GM18499 (cell line): ENCODE results near the gene ITPR1.

ENCODE experiments used
- ATAC-seq: cut with Tn5 transposase; IDR thresholded peaks from one replicate; pipeline ENCODE4 v1.9.1; 2021; ENCODE audit warnings: moderate number of reproducible peaks; ENCODE audit not compliant: insufficient read depth, unreplicated experiment

The ITPR1 gene

GRCh38 chr3:4707324-4707723, 214.2 kb downstream of the ITPR1 start:
- no peak for ATAC-seq

- no peak for ATAC-seq
Observed at GRCh38 chr3:4708230-4708629, 215.1 kb downstream of the ITPR1 start.

GRCh38 chr3:4709341-4709740, 216.2 kb downstream of the ITPR1 start:
- no peak for ATAC-seq

- no peak for ATAC-seq
Observed at GRCh38 chr3:4710191-4710590, 217.0 kb downstream of the ITPR1 start.

GRCh38 chr3:4711680-4711992, 218.5 kb downstream of the ITPR1 start:
- no peak for ATAC-seq

GRCh38 chr3:4712109-4712508, 219.0 kb downstream of the ITPR1 start:
- no peak for ATAC-seq

- no peak for ATAC-seq
Observed at GRCh38 chr3:4714045-4714444, 220.9 kb downstream of the ITPR1 start.

- ATAC-seq, result no peak
Observed at GRCh38 chr3:4716266-4716665, 223.1 kb downstream of the ITPR1 start.

GRCh38 chr3:4716706-4717362, 223.7 kb downstream of the ITPR1 start:
- no peak for ATAC-seq

GRCh38 chr3:4717363-4717740, 224.2 kb downstream of the ITPR1 start:
- no peak for ATAC-seq

- no peak for ATAC-seq
Observed at GRCh38 chr3:4718179-4718736, 225.1 kb downstream of the ITPR1 start.

- ATAC-seq, result no peak
Observed at GRCh38 chr3:4719046-4719501, 225.9 kb downstream of the ITPR1 start.

GRCh38 chr3:4720316-4721075, 227.3 kb downstream of the ITPR1 start:
- ATAC-seq, result no peak

- ATAC-seq, result no peak
Observed at GRCh38 chr3:4721511-4721911, 228.4 kb downstream of the ITPR1 start.

- ATAC-seq, result peak; percentile 45
Observed at GRCh38 chr3:4722103-4722502, 229.0 kb downstream of the ITPR1 start.

GRCh38 chr3:4724051-4724629, 231.0 kb downstream of the ITPR1 start:
- no peak for ATAC-seq

- no peak for ATAC-seq
Observed at GRCh38 chr3:4726549-4726948, 233.4 kb downstream of the ITPR1 start.

GRCh38 chr3:4729061-4729973, 236.2 kb downstream of the ITPR1 start:
- no peak for ATAC-seq

- no peak for ATAC-seq
Observed at GRCh38 chr3:4730719-4731118, 237.6 kb downstream of the ITPR1 start.

- no peak for ATAC-seq
Observed at GRCh38 chr3:4731543-4732111, 238.5 kb downstream of the ITPR1 start.
